Trophoblast cell (in vitro differentiated cells and primary cell): ENCODE measurements around the gene ZNF385C.

Experiments used
- DNase-seq, 2 donors: peaks; one replicate each; pipeline ENCODE4 v3.0.0-alpha.2; 2016
- H2AFZ ChIP-seq: 2 replicates; pipeline ENCODE4 v1.6.1; 2013; ENCODE audit warnings: low read length, moderate library complexity, mild to moderate bottlenecking; ENCODE audit not compliant: insufficient read depth, poor library complexity
- H2AK5ac ChIP-seq: 2 replicates; pipeline ENCODE4 v1.6.1; 2013; ENCODE audit warnings: mild to moderate bottlenecking, low read length
- H2BK120ac ChIP-seq: 2 replicates; pipeline ENCODE4 v1.6.1; 2013; ENCODE audit warnings: low read length, mild to moderate bottlenecking, moderate library complexity; ENCODE audit not compliant: insufficient read depth, poor library complexity
- H2BK12ac ChIP-seq: 2 replicates; pipeline ENCODE4 v1.6.1; 2013; ENCODE audit warnings: mild to moderate bottlenecking, low read length, moderate library complexity
- H2BK5ac ChIP-seq: 2 replicates; pipeline ENCODE4 v1.6.1; 2013; ENCODE audit warnings: low read length, low read depth, moderate library complexity, mild to moderate bottlenecking; ENCODE audit not compliant: poor library complexity
- H3K14ac ChIP-seq: 2 replicates; pipeline ENCODE4 v1.6.1; 2013; ENCODE audit warnings: mild to moderate bottlenecking, low read length
- H3K18ac ChIP-seq: 2 replicates; pipeline ENCODE4 v1.6.1; 2013; ENCODE audit warnings: mild to moderate bottlenecking, low read length
- H3K23ac ChIP-seq: 2 replicates; pipeline ENCODE4 v1.6.1; 2013; ENCODE audit warnings: low read length
- H3K27ac ChIP-seq: 2 replicates; pipeline ENCODE4 v1.5.1; 2013; ENCODE audit warnings: low read depth, mild to moderate bottlenecking, inconsistent platforms, low read length, moderate library complexity
- H3K27me3 ChIP-seq: 2 replicates; pipeline ENCODE4 v1.6.1; 2013; ENCODE audit warnings: inconsistent platforms, mild to moderate bottlenecking, low read length, moderate library complexity; ENCODE audit not compliant: insufficient read depth
- H3K36me3 ChIP-seq, 2 experiments: 1 replicate in 1 of 2; 2 replicates in 1 of 2; pipeline ENCODE4 v1.6.1; 2013; ENCODE audit warnings: low read length in 2 of 2, mild to moderate bottlenecking in 2 of 2, moderate library complexity in 1 of 2; ENCODE audit not compliant: insufficient read depth in 2 of 2, control insufficient read depth in 1 of 2
- H3K4ac ChIP-seq: 2 replicates; pipeline ENCODE4 v1.6.1; 2013; ENCODE audit warnings: low read depth, mild to moderate bottlenecking, low read length, moderate library complexity
- H3K4me1 ChIP-seq, 2 experiments: 1 replicate in 1 of 2; 2 replicates in 1 of 2; pipeline ENCODE4 v1.6.1; 2013; ENCODE audit warnings: low read length in 2 of 2, mild to moderate bottlenecking in 2 of 2, moderate library complexity in 1 of 2; ENCODE audit not compliant: insufficient read depth in 2 of 2, control insufficient read depth in 1 of 2
- H3K4me2 ChIP-seq: 2 replicates; pipeline ENCODE4 v1.6.1; 2013; ENCODE audit warnings: inconsistent platforms, mild to moderate bottlenecking, low read length, moderate library complexity
- H3K4me3 ChIP-seq: 2 replicates; pipeline ENCODE4 v1.5.1; 2013; ENCODE audit warnings: mild to moderate bottlenecking, low read depth, low read length, inconsistent platforms
- H3K79me1 ChIP-seq: one replicate; pipeline ENCODE4 v1.6.1; 2013; ENCODE audit warnings: low read length
- H3K79me2 ChIP-seq: 2 replicates; pipeline ENCODE4 v1.6.1; 2013; ENCODE audit warnings: low read length, mild to moderate bottlenecking; ENCODE audit not compliant: control insufficient read depth, insufficient read depth, poor library complexity
- H3K9ac ChIP-seq: 2 replicates; pipeline ENCODE4 v1.6.1; 2013; ENCODE audit warnings: mild to moderate bottlenecking, low read length
- H3K9me3 ChIP-seq: 2 replicates; pipeline ENCODE4 v1.6.1; 2013; ENCODE audit warnings: low read depth, mild to moderate bottlenecking, control low read depth, inconsistent platforms, low read length; ENCODE audit not compliant: insufficient read depth
- H4K12ac ChIP-seq: 2 replicates; pipeline ENCODE4 v1.6.1; 2013; ENCODE audit warnings: low read depth, mild to moderate bottlenecking, low read length, moderate library complexity
- H4K8ac ChIP-seq: 2 replicates; pipeline ENCODE4 v1.6.1; 2013; ENCODE audit warnings: low read depth, mild to moderate bottlenecking, low read length, moderate library complexity
- H4K91ac ChIP-seq: one replicate; pipeline ENCODE4 v1.6.1; 2013; ENCODE audit warnings: low read depth, mild to moderate bottlenecking, low read length, moderate library complexity
- WGBS: extraction: QIAGEN DNeasy Blood & Tissue Kit; methylation state at CpG from one replicate; pipeline ENCODE4 v1.1.7; 2013; ENCODE audit warnings: missing lambda C conversion rate; ENCODE audit not compliant: insufficient read length, insufficient coverage; ENCODE audit errors: extremely low coverage; 5-methylcytosine and 5-hydroxymethylcytosine counted together

Gene ZNF385C

DNA sequence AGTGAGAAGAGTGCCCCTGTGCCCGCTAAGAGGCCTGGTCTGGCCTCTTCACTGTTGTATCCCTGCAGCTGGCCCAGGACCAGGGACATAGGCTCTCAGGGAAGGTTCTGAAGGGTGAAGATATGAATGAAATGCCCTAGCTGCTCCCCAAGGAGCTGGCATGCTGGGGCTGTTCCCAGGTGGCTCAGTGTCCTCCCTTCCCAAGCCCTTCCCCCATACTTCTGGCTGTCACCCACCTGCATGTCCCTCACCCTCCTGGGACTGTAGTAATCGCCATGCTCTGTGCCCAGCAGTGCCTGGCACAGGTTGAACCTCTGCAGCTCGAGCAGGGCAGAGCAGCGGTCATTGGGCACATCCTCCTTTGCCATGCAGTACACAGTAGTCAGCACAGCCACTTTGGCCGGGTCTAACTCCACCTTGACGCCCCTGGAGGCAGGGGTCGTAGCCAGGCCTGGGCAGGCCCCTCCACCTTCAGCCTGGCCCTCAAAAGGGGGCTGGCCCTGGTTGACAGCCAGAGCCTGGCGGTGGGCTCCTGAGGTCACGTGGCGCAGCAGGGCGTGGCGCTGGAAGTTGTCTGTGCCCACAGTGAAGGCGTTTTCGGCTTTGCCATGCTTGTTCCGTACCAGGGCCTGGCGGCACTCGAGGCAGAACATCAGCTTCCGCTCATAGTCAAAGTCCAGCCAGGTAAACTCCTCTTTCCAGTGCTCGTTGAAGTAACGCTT, 55.5 kb downstream of the ZNF385C start:
- H3K4me1 ChIP-seq = no peaks in the 10 kb centered on the region
- no peaks in the 10 kb centered on the region for H3K36me3 ChIP-seq
- no peak overlapping the region for H3K4me3 ChIP-seq
- H2AFZ ChIP-seq = no peak overlapping the region
- H3K4me2 ChIP-seq = no peak overlapping the region
- H3K9me3 ChIP-seq = no peaks in the 10 kb centered on the region
- no peak for DNase-seq
- no peak overlapping the region for H3K27ac ChIP-seq
- no peaks in the 10 kb centered on the region for H3K27me3 ChIP-seq
- no peak overlapping the region for H4K91ac ChIP-seq
- H4K12ac ChIP-seq = no peak overlapping the region
- H2BK12ac ChIP-seq = no peak overlapping the region
- H3K79me2 ChIP-seq = no peaks in the 10 kb centered on the region
- H2BK5ac ChIP-seq = no peak overlapping the region
- H3K14ac ChIP-seq = no peak overlapping the region
- H3K18ac ChIP-seq = no peak overlapping the region
- H2BK120ac ChIP-seq = no peak overlapping the region
- no peak overlapping the region for H2AK5ac ChIP-seq
- H3K23ac ChIP-seq = no peak overlapping the region
- WGBS = no CpG with 5 or more reads among the region's 20 CpGs
- no peak overlapping the region for H3K9ac ChIP-seq
- no peaks in the 10 kb centered on the region for H3K79me1 ChIP-seq
- H3K4ac ChIP-seq = no peak overlapping the region
- H4K8ac ChIP-seq = no peak overlapping the region

DNA sequence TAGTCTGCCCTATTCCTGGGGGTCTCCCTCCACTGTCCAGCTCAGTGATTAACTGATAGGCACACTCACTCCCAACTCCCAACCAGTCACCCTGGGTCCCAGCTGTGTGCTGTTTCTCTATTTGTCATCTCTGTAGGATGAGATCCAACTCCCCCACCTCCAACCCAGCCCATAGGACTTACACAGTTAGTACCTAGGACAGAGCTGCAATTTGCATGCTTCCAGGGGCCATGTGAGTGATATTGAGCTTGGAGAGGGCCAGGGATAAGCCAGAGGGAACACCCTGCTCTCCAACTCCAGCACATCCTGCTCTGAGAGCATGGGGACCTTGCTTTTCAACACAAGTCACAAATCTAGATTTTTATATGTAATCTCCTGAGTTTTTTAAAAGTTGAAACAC, 56.7 kb downstream of the ZNF385C start:
- no peak overlapping the region for H3K4me2 ChIP-seq
- H3K4ac ChIP-seq = no peak overlapping the region
- H3K27me3 ChIP-seq = no peaks in the 10 kb centered on the region
- H3K23ac ChIP-seq = no peak overlapping the region
- H4K12ac ChIP-seq = no peak overlapping the region
- no peaks in the 10 kb centered on the region for H3K79me1 ChIP-seq
- H4K8ac ChIP-seq = no peak overlapping the region
- no peak overlapping the region for H3K18ac ChIP-seq
- H3K9ac ChIP-seq = no peak overlapping the region
- no peak for DNase-seq
- H3K4me1 ChIP-seq = no peaks in the 10 kb centered on the region
- no peak overlapping the region for H2BK12ac ChIP-seq
- no peaks in the 10 kb centered on the region for H3K79me2 ChIP-seq
- H4K91ac ChIP-seq = no peak overlapping the region
- H2AK5ac ChIP-seq = no peak overlapping the region
- H3K27ac ChIP-seq = no peak overlapping the region
- no peaks in the 10 kb centered on the region for H3K36me3 ChIP-seq
- no peak overlapping the region for H3K4me3 ChIP-seq
- no peak overlapping the region for H2AFZ ChIP-seq
- H2BK120ac ChIP-seq = no peak overlapping the region
- H2BK5ac ChIP-seq = no peak overlapping the region
- H3K14ac ChIP-seq = no peak overlapping the region
- no peaks in the 10 kb centered on the region for H3K9me3 ChIP-seq

DNA sequence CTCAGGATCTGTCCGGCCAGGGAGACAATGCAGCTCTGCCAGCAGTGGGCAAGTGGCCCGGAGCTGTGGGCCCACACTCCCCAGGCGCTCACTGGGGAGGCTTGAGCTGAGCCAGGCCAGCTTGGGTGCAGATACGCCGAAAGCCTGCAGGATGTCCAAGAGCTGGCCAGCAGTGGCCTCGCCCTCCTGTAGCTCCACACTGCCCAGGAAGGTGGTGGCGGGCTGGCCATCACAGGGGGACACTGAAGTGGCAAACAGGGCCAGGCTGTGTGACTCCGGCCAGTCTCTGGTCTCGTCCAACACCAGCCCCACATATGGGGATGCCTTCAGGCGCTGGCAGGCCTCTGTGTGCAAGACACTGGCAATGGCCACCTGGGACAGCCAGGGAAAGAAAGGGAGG, 57.5 kb downstream of the ZNF385C start:
- no peak for DNase-seq
- Histone ChIP-seq H3K23ac (no peak overlapping the region), H3K4me1 (no peaks in the 10 kb centered on the region), H3K4me2 (no peak overlapping the region), H4K91ac (no peak overlapping the region), H3K9me3 (no peaks in the 10 kb centered on the region), H3K18ac (no peak overlapping the region), H3K9ac (no peak overlapping the region), H3K27ac (no peak overlapping the region), H3K4me3 (no peak overlapping the region), H2BK120ac (no peak overlapping the region), H3K79me1 (no peaks in the 10 kb centered on the region), H2AFZ (no peak overlapping the region), H2BK12ac (no peak overlapping the region), H2AK5ac (no peak overlapping the region), H3K36me3 (no peaks in the 10 kb centered on the region), H3K14ac (no peak overlapping the region), H4K8ac (no peak overlapping the region), H4K12ac (no peak overlapping the region), H3K79me2 (no peaks in the 10 kb centered on the region), H3K4ac (no peak overlapping the region), H2BK5ac (no peak overlapping the region), H3K27me3 (no peaks in the 10 kb centered on the region)
- no CpG with 5 or more reads among the region's 10 CpGs for WGBS

DNA sequence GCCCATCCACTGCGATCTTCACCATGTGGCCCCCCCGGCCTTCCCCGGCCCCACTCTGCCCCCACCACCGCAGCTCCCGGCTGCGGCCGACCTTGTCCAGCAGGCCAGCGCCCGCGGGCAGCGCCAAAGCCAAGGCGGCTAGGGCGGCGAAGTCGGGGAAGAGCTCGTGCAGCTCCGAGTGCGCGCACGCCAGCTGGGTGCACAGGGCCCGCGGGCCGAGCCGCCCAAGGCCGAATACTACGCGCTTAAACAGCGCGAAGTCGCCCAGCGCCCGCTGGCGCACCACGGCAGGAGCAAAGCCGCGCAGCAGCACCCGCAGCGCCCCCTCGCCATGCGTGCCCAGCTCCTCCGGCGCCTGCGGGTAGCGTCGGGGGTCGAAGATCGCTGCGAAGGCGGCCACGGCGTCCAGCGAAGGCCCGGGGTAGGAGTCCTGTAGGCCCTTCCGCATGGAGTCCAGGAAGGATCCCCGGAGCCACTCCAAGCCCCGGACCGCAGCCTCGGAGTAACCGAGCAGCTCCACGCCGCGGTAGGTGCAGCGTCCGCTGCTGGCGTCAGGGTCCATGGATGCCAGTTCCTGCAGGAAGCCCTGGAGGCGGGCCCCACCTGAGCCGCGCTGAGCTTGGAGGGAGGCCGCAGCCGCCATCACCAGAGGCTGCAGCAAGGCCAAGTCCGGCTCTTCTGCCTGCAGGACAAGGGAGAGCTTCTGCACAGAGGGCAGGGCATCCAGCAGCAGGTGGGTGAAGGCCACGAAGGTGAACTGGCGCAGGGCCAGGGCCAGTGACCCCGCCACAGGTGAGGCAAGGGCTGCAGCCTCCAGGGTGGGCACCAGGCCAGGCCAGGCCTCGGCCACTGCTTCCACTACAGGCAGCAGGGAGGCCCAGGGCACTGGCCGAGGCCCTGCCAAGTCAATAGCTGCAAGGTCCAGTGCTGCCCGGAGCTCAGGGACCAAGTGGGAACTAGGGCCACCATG, 58.2 kb downstream of the ZNF385C start:
- Histone ChIP-seq H4K91ac (no peak overlapping the region), H3K23ac (no peak overlapping the region), H3K79me2 (no peaks in the 10 kb centered on the region), H3K4me1 (no peaks in the 10 kb centered on the region), H3K27me3 (no peaks in the 10 kb centered on the region), H3K36me3 (no peaks in the 10 kb centered on the region), H3K18ac (no peak overlapping the region), H3K4me3 (no peak overlapping the region), H2AFZ (no peak overlapping the region), H3K14ac (no peak overlapping the region), H3K79me1 (no peaks in the 10 kb centered on the region), H2AK5ac (no peak overlapping the region), H2BK5ac (no peak overlapping the region), H2BK120ac (no peak overlapping the region), H3K4me2 (no peak overlapping the region), H2BK12ac (no peak overlapping the region), H3K9me3 (no peaks in the 10 kb centered on the region), H4K12ac (no peak overlapping the region), H3K4ac (no peak overlapping the region), H3K9ac (no peak overlapping the region), H3K27ac (no peak overlapping the region), H4K8ac (no peak overlapping the region)
- no CpG with 5 or more reads among the region's 77 CpGs for WGBS
- no peak for DNase-seq
